Dendritic cell treated with granulocyte-macrophage colony-stimulating factor and Interleukin-4, amounts not matched to agents 40 ng/mL and 50 ng/mL, for 4 days (primary cell): ENCODE results near the gene RSAD1.

Experiments
- H3K27ac Mint-ChIP-seq: one replicate; pipeline ENCODE4 v1.8.0; 2022; ENCODE audit warnings: mild to moderate bottlenecking, mixed read lengths
- H3K27me3 Mint-ChIP-seq: one replicate; pipeline ENCODE4 v1.8.0; 2022; ENCODE audit warnings: mild to moderate bottlenecking, mixed read lengths
- H3K36me3 Mint-ChIP-seq: one replicate; pipeline ENCODE4 v1.8.0; 2022; ENCODE audit warnings: low read depth, mixed read lengths
- H3K4me1 Mint-ChIP-seq: one replicate; pipeline ENCODE4 v1.8.0; 2022; ENCODE audit warnings: low read depth, mixed read lengths
- H3K4me3 Mint-ChIP-seq: one replicate; pipeline ENCODE4 v1.8.0; 2022; ENCODE audit warnings: mild to moderate bottlenecking, moderate library complexity, mixed read lengths
- H3K9me3 Mint-ChIP-seq: one replicate; pipeline ENCODE4 v1.8.0; 2022; ENCODE audit warnings: mixed read lengths
- intact Hi-C: fragments of 100-400 bp; cut with micrococcal nuclease; formaldehyde crosslinking; loops from one replicate; pipeline ENCODE4 v1.15.0; 2022

The RSAD1 gene

DNA sequence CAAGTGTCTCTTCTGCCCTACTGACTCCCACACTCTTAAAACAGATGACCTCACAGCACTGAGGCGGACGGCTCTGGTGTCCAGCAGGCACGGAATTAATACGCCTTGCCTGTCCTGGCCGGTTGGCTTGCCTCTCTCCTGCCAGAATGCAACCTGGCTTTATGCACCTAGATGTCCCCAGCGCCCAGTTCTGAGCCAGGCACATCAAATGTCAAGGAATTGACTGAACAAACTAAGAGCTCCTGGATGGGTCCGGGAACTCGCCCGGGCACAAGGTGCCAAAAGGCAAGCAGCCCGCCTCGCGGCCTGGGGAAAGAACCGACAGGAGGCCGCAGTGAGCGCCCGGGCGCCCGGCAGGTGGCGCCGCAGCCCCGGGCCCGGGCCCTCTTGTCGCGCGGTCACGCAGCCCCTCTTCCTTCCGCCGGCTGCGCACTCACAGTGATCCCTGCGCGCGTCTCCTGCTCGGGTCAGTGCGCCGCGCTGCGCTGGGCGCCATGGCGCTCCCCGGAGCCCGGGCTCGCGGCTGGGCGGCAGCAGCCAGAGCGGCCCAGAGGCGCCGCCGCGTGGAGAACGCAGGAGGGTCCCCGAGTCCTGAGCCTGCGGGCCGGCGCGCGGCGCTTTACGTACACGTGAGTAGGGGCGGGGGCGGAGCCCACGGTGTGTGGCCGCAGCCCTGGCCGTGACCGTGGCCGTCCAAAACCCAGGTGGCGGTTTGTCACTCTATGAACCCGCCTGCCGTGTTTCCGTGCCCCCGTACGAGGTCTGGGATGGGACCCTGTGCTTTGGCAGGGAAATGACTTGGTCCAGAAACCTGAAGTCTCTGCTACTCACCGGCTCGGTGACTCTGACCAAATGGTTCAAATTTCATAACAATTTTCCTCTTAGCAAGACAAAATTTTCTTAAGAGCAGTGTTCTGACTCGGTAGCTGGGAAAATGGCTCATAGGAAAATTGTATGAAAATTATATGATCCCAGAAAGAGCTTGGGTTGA, at the start of gene RSAD1:
Gene RSAD1, plus strand, starts transcription at position 470 of the 991 bp plus-strand sequence. Its CDS starts 25 bp downstream, at position 495.
- Mint-ChIP-seq H3K4me3 (peak within 1 kb of the TSS; percentile 73), H3K36me3 (peaks cover 46% of the 10 kb centered on the region), H3K27ac (peak within 1 kb of the TSS; percentile 87), H3K4me1 (peaks cover 31% of the 10 kb centered on the region), H3K9me3 (no peaks in the 10 kb centered on the region), H3K27me3 (no peaks in the 10 kb centered on the region)
- intact Hi-C loops: loop anchor here (5.0 kb wide), 1 partner anchor 116 kb away; no protein-coding TSS in a partner anchor

DNA sequence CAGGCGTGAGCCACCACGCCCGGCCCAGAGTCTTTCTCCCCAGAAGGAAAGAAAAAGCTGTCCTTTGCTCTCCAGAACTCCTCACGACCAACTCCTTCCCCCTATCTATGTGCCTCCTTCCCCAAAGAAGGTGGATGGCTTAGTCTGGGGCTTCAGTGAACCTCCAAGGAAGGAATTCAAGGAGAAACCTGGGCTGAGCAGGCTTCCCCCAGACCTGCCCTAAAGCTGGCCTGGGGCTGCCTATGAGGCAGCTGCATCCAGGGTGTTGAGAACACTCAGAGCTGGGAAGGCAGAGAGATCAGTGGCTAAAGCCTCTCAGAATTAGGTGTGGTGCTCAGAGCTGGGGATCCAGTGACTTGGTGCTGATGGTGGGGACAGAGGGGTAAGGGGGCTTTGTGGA, 48.9 kb upstream of the RSAD1 start:
- peaks cover 36% of the 10 kb centered on the region for H3K4me1 Mint-ChIP-seq
- no peak overlapping the region for H3K4me3 Mint-ChIP-seq
- H3K27me3 Mint-ChIP-seq: no peaks in the 10 kb centered on the region
- H3K36me3 Mint-ChIP-seq: peaks cover 72% of the 10 kb centered on the region
- H3K9me3 Mint-ChIP-seq: no peaks in the 10 kb centered on the region
- no peak overlapping the region for H3K27ac Mint-ChIP-seq
- intact Hi-C loops: no loop called here

DNA sequence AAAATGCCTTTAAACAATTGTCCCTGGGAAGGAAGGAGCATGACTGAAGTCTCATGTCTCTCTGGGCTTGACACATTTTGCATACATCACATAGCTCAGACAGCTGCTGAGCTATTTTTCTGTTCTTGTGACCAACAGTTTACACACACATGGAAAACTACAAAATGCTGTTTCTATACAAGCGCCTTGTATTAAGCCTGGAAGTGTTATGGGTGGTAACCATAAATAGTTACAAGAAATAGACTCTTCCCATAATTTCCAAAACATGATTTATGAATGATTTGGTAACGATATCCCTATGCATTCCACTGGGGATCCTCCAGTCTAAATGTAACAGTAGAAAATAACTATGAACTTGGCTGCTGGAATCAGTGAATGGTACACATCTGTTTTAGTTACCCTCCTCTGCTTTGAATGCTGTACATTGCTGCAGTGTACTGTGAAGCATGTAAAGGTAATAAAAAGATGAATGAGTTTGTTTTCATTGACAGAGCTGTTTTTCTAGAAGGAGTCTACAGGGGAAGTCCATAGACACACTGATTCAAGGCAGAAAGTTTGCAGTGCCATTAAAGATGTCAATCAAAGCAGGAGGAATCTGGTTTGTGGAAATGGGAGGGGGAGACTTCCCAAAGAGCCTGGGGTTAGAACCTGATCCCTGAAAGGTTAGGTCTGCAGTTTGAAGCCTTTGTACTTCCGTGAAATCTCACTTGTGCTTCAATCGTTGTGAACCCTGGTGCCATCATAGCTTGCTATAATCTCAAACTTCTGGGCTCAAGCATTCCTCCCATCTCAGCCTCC, 47.6 kb upstream of the RSAD1 start:
- H3K4me3 Mint-ChIP-seq: no peak overlapping the region
- no peaks in the 10 kb centered on the region for H3K9me3 Mint-ChIP-seq
- no peak overlapping the region for H3K27ac Mint-ChIP-seq
- peaks cover 81% of the 10 kb centered on the region for H3K36me3 Mint-ChIP-seq
- peaks cover 25% of the 10 kb centered on the region for H3K4me1 Mint-ChIP-seq
- intact Hi-C loops: no loop called here
- H3K27me3 Mint-ChIP-seq: no peaks in the 10 kb centered on the region

DNA sequence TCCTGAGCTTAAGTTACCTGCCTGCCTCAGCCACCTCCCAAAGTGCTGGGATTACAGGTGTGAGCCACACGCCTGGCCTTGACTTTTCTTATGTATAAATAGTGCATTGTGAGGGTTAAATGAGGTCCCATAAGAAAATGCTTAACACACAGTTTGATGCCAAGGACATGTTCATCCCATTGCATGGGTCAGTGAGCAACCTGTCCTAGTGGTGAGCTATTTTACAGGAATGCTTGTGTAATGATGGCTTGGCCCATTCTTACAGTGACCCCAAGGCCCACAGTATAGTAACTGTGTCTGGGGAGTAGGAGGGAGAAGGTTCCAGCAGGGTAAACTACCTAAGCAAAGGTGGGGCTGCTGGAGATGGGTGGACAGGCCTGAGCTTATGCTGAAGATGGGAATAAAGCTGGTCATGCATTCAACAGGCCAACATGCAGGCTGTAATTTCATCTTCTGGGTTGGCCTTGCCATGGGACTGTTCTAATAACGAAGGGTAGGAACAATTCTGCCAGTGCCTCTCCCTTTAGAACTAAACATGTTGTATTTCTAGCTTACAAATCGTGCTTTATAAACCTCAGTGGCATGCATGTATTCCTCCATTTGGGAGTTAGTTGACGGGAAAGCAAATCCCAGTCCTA, 46.4 kb upstream of the RSAD1 start:
- Mint-ChIP-seq H3K9me3 (no peaks in the 10 kb centered on the region), H3K4me3 (no peak overlapping the region), H3K36me3 (peaks cover 85% of the 10 kb centered on the region), H3K27me3 (no peaks in the 10 kb centered on the region), H3K4me1 (peaks cover 19% of the 10 kb centered on the region), H3K27ac (no peak overlapping the region)
- intact Hi-C loops: no loop called here

DNA sequence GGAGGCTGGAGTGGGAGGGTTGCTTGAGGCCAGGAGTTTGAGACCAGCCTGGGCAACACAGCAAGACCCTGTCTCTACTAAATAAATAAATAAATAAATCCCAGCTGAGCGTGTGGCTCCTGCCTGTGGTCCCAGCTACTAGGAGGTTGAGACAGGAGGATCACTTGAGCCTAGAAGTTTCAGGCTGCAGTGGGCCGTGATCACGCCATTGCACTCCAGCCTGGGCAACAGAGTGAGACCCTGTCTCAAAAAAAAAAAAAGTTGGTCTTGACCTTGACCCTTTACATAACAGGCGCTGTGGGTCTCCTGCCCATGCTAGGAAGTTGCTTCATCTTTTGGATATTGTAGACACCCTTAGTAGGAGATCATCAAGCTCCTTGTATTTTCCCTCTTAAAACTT, 41.3 kb upstream of the RSAD1 start:
- no peak overlapping the region for H3K27ac Mint-ChIP-seq
- no peaks in the 10 kb centered on the region for H3K4me1 Mint-ChIP-seq
- no peaks in the 10 kb centered on the region for H3K27me3 Mint-ChIP-seq
- no peaks in the 10 kb centered on the region for H3K9me3 Mint-ChIP-seq
- no peak overlapping the region for H3K4me3 Mint-ChIP-seq
- H3K36me3 Mint-ChIP-seq: peaks cover 71% of the 10 kb centered on the region
- intact Hi-C loops: no loop called here

- H3K9me3 Mint-ChIP-seq: no peaks in the 10 kb centered on the region
- intact Hi-C loops: no loop called here
Measured at GRCh38 chr17:50439008-50439407, 39.7 kb upstream of the RSAD1 start.

DNA sequence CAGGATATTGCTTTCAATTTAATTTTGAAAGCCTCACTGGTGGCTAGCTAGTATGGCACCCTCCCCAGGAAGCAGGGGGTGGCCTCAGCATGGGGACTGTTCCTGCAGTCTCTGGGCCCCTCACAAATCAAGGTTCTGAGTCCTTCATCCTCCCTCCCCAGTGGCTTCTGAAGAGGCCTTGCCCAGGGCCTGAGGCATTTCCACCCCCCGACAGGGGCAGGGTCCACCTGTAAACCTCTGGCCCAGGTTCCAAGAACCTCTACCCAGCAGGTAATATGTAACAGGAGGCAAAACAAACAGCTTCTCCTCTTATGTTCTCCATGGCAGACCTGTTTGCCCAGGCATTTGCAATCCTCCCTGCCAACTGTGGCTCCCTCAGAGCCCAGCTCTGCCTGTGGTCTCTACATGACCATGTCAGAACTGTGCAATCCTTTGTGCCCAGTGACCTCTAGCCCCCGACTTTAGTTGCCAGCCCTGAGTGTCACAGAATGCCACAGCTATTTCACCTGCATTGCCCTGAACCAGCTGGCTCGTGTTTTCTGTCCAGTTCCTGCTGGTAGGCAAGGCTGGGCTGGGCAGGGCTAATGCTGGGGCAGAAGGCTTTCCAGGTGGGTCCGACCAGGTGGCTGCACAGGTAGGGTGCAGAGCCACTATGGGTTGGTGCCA, 38.4 kb upstream of the RSAD1 start:
- Mint-ChIP-seq H3K27ac (no peak overlapping the region), H3K4me1 (no peaks in the 10 kb centered on the region), H3K9me3 (no peaks in the 10 kb centered on the region), H3K4me3 (no peak overlapping the region), H3K36me3 (peaks cover 64% of the 10 kb centered on the region), H3K27me3 (no peaks in the 10 kb centered on the region)
- intact Hi-C loops: no loop called here

More at GRCh38 chr17:50439008-50439407, 39.7 kb upstream of the RSAD1 start:
- Mint-ChIP-seq H3K36me3 (peaks cover 66% of the 10 kb centered on the region), H3K4me1 (no peaks in the 10 kb centered on the region), H3K27ac (no peak overlapping the region), H3K27me3 (no peaks in the 10 kb centered on the region), H3K4me3 (no peak overlapping the region)

GRCh38 chr17:50440838-50441829, 37.5 kb upstream of the RSAD1 start:
- Mint-ChIP-seq H3K27me3 (no peaks in the 10 kb centered on the region), H3K36me3 (peaks cover 65% of the 10 kb centered on the region), H3K4me1 (no peaks in the 10 kb centered on the region), H3K9me3 (no peaks in the 10 kb centered on the region), H3K4me3 (no peak overlapping the region), H3K27ac (no peak overlapping the region)
- intact Hi-C loops: no loop called here

DNA sequence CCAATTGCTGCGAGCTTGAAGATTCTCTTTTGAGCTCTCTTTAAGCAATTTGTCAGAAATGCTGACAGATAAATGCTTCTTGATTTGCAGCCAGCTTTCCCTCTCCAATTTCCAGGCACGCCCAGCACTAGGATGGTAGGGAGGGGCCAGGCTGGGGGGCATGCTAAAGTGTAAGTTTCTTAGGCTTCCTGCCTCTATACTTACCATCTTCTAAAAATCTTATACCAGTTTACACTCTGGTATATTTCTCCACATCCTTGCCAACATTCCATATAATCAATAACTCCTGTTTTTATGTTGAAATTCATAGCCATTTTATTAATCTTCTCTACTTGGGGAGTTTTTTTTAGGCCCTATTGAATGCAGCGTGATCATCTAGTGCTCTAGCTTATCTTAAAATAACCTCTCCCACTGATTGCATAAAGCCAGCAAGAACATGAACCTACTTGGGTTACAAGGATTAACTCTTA, 35.1 kb upstream of the RSAD1 start:
- intact Hi-C loops: no loop called here
- Mint-ChIP-seq H3K9me3 (no peaks in the 10 kb centered on the region), H3K36me3 (peaks cover 65% of the 10 kb centered on the region), H3K27ac (no peak overlapping the region), H3K27me3 (no peaks in the 10 kb centered on the region), H3K4me1 (no peaks in the 10 kb centered on the region), H3K4me3 (no peak overlapping the region)

DNA sequence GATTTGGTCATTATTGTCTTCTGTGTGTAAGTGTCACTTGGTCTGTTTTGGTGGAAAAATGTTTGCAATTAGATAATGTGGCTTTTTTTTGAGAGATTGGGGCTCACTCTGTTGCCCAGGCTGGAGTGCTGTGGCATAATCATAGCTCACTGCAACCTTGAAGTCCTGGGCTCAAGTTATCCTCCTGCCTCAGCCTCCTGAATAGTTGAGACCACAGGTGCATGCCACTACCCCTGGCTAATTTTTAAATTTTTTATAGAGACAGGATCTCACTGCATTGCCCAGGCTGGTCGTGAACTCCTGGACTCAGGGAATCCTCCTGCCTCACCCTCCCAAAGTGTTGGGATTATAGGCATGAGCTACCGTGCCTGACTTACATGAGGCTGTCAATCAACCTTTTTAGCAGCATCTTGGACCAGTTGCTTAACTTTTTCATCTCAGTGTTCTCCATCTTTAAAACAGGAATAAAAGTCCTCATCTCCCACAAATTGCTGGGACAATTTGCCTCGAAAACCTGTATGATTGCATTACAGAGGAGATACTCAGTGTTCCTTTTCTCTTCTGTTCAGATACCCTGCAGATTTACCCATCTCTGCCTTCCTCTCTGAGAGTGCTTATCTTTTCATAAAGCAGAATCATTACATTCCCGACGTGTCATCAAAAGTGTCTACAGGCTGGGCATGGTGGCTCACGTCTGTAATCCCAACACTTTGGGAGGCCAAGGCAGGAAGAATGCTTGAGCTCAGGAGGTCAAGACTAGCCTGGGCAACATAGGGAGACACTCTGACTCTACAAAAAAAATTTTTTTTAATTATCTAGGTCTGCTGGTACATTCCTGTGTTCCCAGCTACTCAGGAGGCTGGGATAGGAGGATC, 33.6 kb upstream of the RSAD1 start:
- Mint-ChIP-seq H3K4me1 (no peaks in the 10 kb centered on the region), H3K4me3 (no peak overlapping the region), H3K27ac (no peak overlapping the region), H3K9me3 (no peaks in the 10 kb centered on the region), H3K36me3 (peaks cover 58% of the 10 kb centered on the region), H3K27me3 (no peaks in the 10 kb centered on the region)
- intact Hi-C loops: no loop called here

- H3K27ac Mint-ChIP-seq: no peak overlapping the region
- H3K4me3 Mint-ChIP-seq: no peak overlapping the region
- peaks cover 58% of the 10 kb centered on the region for H3K36me3 Mint-ChIP-seq
- H3K27me3 Mint-ChIP-seq: no peaks in the 10 kb centered on the region
- H3K9me3 Mint-ChIP-seq: no peaks in the 10 kb centered on the region
- no peaks in the 10 kb centered on the region for H3K4me1 Mint-ChIP-seq
- intact Hi-C loops: no loop called here
Measured at GRCh38 chr17:50445730-50446325, 32.8 kb upstream of the RSAD1 start.
